GM11168 (cell line): ENCODE results near the gene ADK.

Experiments
- in situ Hi-C: fragments of 300-500 bp; cut with MboI; formaldehyde crosslinking; loops from one replicate; pipeline ENCODE4 v1.12.0; 2022; ENCODE audit warnings: low sequenced_read_pairs; ENCODE audit not compliant: unreplicated experiment

Gene ADK

DNA sequence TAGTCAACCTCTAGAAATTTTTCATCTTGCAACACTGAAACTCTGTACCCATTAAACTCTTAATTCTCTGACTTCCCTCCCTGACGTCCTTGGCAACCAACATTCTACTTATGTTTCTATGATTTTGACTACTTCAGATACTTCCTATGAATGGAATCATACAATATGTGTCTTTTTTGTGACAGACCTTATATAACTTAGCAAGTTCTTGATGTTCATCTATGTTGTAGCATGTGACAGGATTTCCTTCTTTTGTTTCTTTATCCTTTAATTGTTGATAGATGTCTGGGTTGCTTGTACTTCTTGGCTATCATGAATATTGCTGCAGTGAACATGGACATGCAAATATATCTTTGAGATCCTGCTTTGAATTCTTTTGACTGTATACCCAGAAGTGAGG is 240.8 kb downstream of the ADK start:
- in situ Hi-C loops: no loop called here

- in situ Hi-C loops: no loop called here
Observed at GRCh38 chr10:74394416-74394969, 243.5 kb downstream of the ADK start.

DNA sequence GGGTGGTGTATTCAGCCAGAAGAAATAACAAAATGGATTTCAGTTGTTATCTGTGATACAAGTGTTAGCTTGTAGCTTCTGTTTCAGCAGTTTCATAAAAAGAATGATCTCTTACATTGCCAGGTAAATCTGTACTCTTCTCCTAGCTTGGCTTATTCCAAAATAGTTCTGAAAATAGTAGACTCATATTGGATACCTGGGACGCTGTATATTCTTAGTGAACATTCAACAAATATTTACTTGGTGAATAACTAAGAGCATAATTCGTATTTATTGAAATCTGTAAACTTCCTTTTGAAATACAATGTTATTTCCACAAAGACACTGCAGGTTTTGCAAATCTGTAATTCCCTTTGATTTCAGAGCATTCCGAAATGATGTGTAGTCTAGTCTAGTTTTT is 249.2 kb downstream of the ADK start:
- in situ Hi-C loops: no loop called here

DNA sequence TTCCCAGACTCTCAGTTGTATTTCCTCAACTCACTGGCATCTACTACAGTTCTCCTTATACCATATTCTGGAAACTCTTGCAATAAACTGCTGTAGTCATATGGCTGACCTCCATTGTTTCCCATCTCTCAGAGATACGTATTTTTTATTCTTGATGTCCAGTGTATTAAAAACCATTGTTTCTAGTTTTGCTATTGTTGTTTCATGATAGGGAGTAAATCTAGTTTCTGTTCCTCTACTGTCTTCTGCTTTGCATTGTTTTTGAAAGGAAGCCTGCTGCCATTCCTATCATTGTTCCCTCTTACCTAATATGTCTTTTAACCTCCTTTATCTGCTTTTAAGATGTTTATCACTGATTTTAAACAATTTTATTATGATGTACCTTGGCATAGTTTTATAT is 255.0 kb downstream of the ADK start:
- in situ Hi-C loops: no loop called here

DNA sequence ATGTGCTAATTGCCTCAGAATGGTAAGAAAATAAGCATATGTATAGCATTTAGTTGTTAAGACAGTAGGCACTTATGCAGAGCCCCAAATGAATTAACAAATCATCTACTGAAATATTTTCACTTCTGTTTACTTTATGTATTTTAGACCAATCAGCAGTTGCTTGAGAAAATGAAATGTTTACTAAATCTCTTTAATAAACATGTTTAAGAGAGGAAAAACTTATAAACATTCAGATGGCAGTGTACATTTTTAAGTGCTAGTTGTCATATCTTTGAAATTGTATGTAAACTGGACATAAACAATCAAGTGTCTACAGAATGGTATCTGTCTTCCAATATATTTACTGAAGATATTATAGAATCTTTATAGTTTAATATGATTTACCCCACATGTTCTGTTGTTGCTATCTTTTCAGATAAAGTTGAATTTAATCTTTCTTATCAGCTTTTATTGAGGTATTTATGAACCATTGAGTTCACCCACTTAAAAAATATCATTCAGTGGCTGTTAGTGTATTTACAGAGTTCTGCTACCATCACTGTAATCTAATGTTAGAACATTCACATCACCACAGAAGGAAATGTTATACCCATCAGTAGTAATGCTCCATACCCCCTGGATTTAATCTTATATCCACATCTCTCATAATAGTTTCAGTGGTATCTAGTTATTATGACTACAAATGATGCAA is 264.3 kb downstream of the ADK start:
- in situ Hi-C loops: no loop called here

- in situ Hi-C loops: no loop called here
Observed at GRCh38 chr10:74417397-74417796, 266.4 kb downstream of the ADK start.

DNA sequence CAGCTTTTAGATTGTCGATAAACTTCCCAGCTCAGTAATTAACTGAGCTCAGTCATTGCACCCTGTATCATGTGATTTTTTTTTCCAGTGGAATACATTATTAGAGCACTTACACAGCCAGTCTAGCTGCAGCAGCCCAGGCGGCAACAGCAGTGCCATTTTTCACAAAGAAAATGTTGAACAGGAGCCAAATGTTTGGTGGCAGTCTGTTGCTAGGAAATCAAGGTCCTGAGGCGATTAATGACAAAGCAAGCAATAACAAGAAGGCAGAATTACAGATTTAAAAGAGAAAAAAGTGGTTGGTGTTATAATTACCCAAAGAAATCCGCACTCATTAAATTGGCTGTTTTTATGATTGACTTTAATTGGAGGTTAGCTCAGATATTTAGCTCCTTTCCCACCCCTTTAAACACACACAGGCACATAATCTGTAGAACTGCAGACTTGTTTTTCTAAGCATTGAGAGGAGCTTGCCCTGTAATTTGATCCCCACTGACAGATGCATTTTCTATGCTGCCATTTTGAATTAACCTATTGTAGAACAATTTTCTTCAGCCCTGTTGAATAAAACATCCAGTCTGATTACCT is 267.4 kb downstream of the ADK start:
- in situ Hi-C loops: no loop called here

DNA sequence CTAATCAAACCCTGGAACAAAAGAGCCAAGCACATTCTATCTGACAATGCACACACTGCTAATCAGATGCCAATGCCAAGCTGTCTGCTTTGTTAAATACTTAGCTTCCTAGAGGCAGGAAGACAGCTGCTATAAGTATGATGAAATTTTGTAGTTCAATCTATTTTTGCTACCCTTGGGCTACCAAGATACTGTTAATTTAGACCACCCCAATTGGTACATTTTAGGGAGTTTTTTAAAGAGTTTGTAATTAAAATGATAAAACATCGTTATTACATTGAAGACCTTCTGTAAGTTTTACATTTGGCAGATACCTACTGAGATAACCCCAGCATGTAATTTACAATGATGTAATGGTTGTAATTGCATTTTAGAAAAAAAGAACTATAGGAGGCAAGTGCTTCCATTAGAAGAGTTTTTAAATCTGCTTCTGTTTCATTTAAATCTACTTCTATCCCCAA is 268.5 kb downstream of the ADK start:
- in situ Hi-C loops: no loop called here

DNA sequence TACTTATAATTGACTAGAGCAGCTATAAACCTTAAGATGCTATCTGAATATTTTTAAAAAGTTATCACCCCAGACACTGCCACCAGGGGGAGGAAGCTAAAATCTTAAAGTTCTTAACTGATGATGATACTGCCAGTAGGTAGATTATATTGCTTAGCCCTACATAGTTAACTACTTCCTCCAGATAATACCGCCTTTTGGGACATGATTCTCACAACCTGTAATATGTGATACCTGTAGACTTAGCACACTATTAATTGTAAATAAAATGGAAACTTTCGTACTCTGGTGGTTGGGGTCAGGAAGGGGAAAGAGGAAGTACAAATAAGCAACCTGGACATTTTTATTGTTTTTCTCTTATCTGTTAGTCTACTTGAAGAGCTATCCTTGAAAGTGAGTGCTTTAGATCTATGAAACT is 268.9 kb downstream of the ADK start:
- in situ Hi-C loops: no loop called here

DNA sequence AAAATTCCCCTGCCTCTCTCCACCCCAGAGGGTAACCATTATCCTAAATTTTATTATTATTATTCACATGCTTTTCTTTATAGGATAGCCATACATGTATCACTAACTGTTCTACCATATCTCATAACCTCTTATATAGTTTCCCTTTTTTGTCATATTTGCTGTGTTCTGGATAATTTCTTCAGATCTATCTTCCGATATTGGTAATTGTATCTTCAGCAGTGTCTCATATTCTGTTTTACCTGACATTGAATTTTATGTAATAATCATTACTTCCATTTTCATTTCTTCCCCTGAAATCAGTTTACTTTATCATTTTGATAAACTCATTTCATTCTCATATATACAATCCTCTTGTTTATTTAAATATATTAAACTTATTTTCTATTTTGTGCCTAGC is 273.5 kb downstream of the ADK start:
- in situ Hi-C loops: no loop called here

DNA sequence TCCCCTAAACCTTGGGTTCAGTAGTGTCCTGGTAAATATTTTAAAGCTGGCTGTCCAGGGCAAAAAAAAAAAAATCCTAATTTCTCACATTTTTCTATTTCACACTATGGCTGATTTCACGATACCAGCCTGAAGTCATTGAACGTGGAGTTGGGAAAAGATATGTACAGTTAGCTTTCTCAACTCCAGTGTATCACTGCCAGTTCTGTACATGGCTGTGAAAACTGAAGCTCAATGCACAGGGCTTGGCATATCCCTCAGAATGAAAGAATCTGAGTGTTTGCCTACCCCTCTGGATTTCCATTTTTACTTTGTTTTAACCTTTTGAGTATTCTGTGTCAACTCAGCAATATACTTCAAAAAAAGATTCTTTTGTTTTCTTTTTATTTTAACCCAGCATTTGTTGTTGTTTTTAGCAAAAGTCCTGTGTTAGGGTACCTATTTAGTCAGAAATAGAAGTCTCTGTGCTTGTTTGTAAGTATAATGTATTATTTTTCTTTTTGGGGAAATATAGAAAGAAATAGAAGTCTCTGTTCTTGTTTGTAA is 274.5 kb downstream of the ADK start:
- in situ Hi-C loops: no loop called here

GRCh38 chr10:74431816-74432215 is 280.8 kb downstream of the ADK start:
- in situ Hi-C loops: no loop called here

DNA sequence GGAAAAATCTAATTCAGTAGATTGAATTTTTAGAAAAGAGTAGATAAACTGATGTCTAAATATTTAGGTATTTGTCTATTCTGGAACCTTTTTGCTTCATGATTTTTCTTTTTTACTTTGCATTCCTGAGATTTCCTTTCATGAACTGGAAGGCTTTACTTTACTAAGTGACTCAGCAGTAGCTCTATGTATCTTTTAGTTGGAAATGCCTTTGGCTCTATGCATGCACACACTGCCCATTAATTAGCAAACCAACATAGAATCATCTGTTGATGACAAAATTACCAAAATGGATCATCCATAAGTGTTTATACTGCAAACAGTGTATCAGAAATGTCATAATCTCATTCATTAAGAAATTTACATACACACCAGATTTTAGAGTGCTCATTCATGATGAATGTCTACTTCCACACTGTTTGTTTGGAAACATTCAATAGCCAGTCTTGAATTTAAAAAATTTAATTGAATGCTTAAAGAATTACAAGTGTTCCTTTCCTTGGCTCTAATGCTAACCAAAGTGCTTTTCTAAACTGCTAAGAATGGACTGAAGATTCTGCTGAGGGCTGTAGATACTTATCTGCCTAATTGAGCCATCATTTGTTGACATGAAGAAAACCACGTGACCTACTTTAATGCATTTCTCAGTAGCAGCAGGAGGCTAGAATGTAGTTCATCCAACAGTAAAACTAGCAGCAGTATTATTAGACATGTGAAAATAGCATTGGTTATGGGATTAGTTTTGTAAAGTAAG is 282.0 kb downstream of the ADK start:
- in situ Hi-C loops: no loop called here

DNA sequence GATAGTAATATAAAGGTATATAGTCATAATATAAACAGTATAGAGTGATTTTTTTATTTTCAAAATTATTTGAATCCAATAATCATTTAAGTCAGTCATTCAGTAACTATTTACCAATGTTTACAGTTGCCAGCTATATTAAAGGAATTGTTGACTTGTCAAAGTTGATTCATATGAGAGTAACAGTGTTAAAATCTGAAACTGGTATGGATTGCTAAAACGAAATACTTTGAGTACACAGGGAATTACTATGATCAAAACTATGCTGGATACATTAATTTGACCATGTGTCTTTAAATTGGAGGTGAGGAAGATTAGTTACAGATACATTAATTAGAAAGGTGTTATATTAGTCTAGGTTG is 282.6 kb downstream of the ADK start:
- in situ Hi-C loops: no loop called here

DNA sequence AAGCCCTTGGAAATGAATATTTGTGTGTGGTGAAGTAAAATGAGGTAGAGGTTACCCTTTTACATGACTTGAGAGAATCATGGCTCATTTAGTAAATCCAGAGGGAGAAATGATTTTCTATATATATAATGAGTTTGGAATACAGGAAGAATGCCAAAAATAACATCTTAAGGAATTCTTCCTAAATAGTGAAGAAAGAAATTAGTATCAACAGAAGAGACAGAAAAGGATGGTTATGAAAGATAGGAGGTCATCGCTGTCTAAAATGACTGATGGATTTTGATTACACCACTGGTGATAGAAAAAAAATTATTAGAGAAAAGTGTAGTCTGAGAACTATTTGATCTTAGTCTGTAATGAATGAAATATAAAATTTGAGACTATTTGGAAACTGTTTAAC is 283.0 kb downstream of the ADK start:
- in situ Hi-C loops: no loop called here

DNA sequence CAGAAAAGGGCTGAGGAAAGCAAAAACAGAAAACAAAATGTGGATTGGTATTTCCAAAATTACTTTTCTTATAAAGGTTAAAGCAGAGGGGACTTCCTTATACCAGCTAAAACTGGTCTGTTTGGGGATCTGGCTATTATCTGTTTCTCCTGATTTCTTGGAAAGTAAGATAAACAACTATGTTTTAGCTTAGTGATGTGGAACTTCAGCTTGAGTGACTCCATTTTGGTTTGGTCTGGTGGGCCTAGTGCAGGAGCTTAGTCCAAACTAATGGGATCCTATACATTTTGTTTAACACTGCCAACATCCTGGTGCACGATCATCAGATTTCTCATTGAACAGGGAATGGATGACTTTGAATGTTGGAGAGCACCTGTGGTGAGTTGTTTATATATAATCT is 283.5 kb downstream of the ADK start:
- in situ Hi-C loops: no loop called here

GRCh38 chr10:74436523-74437170 is 285.6 kb downstream of the ADK start:
- in situ Hi-C loops: no loop called here

DNA sequence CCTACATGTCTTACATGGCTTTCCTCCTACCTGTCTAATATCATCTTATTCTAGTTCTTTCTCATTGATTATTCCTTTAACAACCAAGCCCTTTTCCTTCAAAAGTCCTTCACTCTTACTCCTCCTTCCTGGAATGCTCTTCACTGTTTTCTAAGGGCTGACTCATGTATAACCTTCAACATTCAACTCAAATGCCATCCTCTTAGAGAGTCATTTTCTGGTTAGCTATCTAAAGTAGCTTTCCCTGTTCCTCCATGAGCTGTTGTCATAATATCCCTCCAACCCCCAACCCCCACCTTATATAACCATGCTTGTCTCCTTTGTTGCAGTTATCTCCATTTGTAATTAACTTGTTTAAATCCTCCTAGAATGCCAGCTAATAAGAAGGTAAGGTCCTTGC is 286.8 kb downstream of the ADK start:
- in situ Hi-C loops: no loop called here

DNA sequence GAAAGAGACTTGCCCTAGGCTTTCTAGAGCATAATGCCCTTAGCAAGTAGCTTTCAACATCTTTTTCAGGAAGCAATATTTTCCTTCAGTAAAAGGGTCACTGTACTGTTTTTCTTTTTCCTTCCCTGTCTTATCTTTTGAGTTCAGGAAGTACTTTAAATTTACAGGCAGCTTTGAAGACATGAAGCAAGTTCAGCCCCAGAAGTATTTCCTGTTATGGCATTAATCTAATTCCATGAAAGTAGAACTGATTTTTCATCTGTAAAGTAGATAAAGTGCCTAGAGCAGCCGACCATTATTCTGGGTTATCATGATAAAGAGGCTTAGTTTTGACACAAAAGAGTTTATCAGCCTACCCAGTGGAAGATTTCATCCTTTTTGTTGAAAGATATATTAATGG is 288.2 kb downstream of the ADK start:
- in situ Hi-C loops: no loop called here

DNA sequence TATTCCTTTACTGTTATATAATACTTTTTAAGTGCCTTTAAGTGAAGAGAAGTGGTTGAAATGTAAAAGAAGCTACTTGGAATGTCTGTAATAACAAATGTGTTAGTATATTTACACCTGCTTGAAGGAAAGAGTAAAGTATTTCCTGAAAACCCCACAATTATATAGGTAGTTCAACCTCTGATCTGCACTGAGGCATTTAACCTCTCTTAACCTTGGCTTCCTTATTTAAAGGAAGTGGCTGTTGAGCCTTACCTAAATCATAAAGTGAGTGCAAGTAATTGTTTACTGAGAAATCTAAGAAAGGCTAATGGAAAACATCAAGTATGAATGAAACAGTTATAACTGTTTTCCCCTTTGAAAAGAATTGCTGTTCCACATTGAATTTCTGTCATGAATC is 294.5 kb downstream of the ADK start:
- in situ Hi-C loops: no loop called here

DNA sequence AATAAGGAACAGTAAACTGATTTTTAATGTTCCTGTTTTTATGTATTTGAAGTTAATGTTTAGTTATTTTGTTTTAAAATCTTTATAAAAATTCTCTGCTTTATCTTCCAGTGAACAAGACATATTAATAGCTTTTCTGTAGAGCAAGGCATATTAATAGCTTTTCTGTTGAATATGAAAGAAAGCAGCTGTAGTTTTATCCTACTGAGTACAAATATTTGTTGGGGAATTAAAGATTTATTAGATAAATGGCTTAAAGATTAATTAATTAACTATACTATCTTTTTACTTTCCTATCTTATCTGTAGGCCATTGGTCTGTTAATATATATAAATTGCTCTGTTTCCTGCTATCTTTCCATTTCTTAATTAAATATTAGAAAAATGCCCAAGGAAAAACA is 299.6 kb downstream of the ADK start:
- in situ Hi-C loops: no loop called here
